ENCODE data around the gene PXYLP1.

PXYLP1 gene

GRCh38 chr3:141240286-141240685, 8.7 kb downstream of the PXYLP1 start:
- no peak overlapping the region for H3K23ac ChIP-seq (ENCODE audit: low read depth, low read length, poor library complexity)
- no peak overlapping the region for H2BK120ac ChIP-seq (ENCODE audit: low read depth, low read length)
- H3K4me3 ChIP-seq (ENCODE audit: low read length in 2 of 2): no peak overlapping the region
- peaks cover 0 to 5% of the 10 kb centered on the region in 2 donors for H3K9me3 ChIP-seq (replicated peaks in 1 of 2; ENCODE audit: control insufficient read depth in 2 of 2, insufficient read depth in 1 of 2, low read depth in 1 of 2, low read length in 2 of 2)
- H2BK15ac ChIP-seq (ENCODE audit: low read length): no peak overlapping the region
- peaks cover 2 to 53% of the 10 kb centered on the region in 2 donors for H3K36me3 ChIP-seq (replicated peaks in 1 of 2; ENCODE audit: control insufficient read depth in 2 of 2, insufficient read depth in 2 of 2, low read length in 2 of 2)
- no peak overlapping the region for H4K8ac ChIP-seq (ENCODE audit: low read depth, low read length)
- H3K4ac ChIP-seq (ENCODE audit: low read length): no peak overlapping the region
- H2AK5ac ChIP-seq (ENCODE audit: low read depth, low read length): no peak overlapping the region
- no peak overlapping the region for H2AFZ ChIP-seq (ENCODE audit: low read length)
- H3K4me2 ChIP-seq (ENCODE audit: insufficient read depth, low read length, poor library complexity, severe bottlenecking): no peak overlapping the region
- no peak overlapping the region for H3K14ac ChIP-seq (ENCODE audit: low read length)
- no peak overlapping the region for H2BK12ac ChIP-seq (ENCODE audit: low read length)
- H3K79me1 ChIP-seq (ENCODE audit: low read depth, low read length): no peaks in the 10 kb centered on the region
- no peak overlapping the region for H2BK5ac ChIP-seq (ENCODE audit: low read length)
- no peak overlapping the region for H3K9ac ChIP-seq (ENCODE audit: low read depth, low read length, poor library complexity)
- DNase-seq (ENCODE audit: low spot score): no peak
- no peak overlapping the region for H4K91ac ChIP-seq (ENCODE audit: low read depth, low read length, poor library complexity)
- H3K27me3 ChIP-seq (ENCODE audit: control insufficient read depth in 3 of 3, insufficient read depth in 3 of 3, low read depth in 1 of 3, low read length in 3 of 3): no peaks in the 10 kb centered on the region
- peaks cover 0 to 8% of the 10 kb centered on the region in 2 donors for H3K4me1 ChIP-seq (ENCODE audit: control insufficient read depth in 2 of 2, insufficient read depth in 1 of 2, low read depth in 1 of 2, low read length in 2 of 2)
- WGBS, 2 donors (ENCODE audit: extremely low coverage in 2 of 2, insufficient read length in 2 of 2, insufficient replicate concordance in 1 of 2): no CpG with 5 or more reads among the region's 1 CpG
- no peak overlapping the region for H3K27ac ChIP-seq (replicated peaks; ENCODE audit: low read length)
- H3K18ac ChIP-seq (ENCODE audit: low read length): no peak overlapping the region

DNA sequence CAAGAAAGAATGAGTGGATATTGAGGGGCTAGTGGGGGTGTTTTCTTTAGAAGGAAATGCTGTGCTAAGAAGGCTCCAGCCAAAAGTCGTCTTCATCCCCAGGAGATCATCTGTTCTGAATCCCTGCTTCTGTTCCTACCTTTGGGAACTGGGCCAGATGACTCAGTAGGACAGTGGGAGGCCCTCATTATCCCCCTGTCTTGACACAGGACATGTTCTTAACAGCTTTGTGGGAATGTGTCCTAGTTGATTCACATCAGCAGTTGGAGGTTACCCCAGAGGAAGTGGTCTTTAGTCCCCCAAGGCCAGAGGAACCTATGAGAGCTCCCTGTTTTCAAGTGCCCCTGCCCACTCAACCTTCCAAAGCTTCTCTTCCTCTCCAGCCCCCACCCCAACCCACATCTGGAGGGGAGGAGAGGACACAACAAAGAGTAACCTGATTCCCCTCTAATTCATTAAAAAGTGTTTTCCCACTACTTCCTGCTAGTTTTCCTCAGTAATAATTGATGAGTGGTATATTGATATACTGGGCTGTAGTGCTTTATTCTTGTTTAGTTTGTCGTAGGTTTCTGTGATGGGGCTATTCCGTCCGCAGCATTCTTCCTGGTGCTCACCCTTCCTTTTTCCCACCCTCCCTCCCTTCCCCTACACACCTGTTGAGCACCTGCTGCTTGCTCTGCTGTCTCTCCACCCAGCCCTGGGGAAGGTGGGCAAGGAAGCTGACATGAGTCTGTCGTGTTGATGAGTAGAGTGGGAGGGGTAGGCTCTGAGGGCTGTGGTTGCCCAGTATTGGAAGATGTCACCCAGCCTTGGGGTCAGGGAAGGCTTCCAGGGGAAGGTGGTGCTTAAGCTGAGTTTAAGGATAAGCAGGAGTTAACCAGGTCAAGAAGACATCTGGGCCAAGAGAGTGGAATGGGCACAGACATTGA, 9.3 kb downstream of the PXYLP1 start:
- no peak for DNase-seq (ENCODE audit: low spot score)
- Histone ChIP-seq H3K4me2 (ENCODE audit: insufficient read depth, low read length, poor library complexity, severe bottlenecking) (no peak overlapping the region), H3K9me3 (replicated peaks in 1 of 2; ENCODE audit: control insufficient read depth in 2 of 2, insufficient read depth in 1 of 2, low read depth in 1 of 2, low read length in 2 of 2) (peaks cover 0 to 5% of the 10 kb centered on the region in 2 donors), H3K4ac (ENCODE audit: low read length) (no peak overlapping the region), H3K9ac (ENCODE audit: low read depth, low read length, poor library complexity) (no peak overlapping the region), H2BK12ac (ENCODE audit: low read length) (no peak overlapping the region), H3K4me3 (ENCODE audit: low read length in 2 of 2) (no peak overlapping the region), H2BK120ac (ENCODE audit: low read depth, low read length) (no peak overlapping the region), H3K18ac (ENCODE audit: low read length) (no peak overlapping the region), H2AK5ac (ENCODE audit: low read depth, low read length) (no peak overlapping the region), H2BK15ac (ENCODE audit: low read length) (no peak overlapping the region), H4K8ac (ENCODE audit: low read depth, low read length) (no peak overlapping the region), H3K27ac (replicated peaks; ENCODE audit: low read length) (no peak overlapping the region), H3K36me3 (replicated peaks in 1 of 2; ENCODE audit: control insufficient read depth in 2 of 2, insufficient read depth in 2 of 2, low read length in 2 of 2) (peaks cover 0 to 47% of the 10 kb centered on the region in 2 donors), H4K91ac (ENCODE audit: low read depth, low read length, poor library complexity) (no peak overlapping the region), H3K4me1 (ENCODE audit: control insufficient read depth in 2 of 2, insufficient read depth in 1 of 2, low read depth in 1 of 2, low read length in 2 of 2) (peaks cover 0 to 8% of the 10 kb centered on the region in 2 donors), H3K23ac (ENCODE audit: low read depth, low read length, poor library complexity) (no peak overlapping the region), H3K79me1 (ENCODE audit: low read depth, low read length) (no peaks in the 10 kb centered on the region), H2AFZ (ENCODE audit: low read length) (no peak overlapping the region), H3K27me3 (ENCODE audit: control insufficient read depth in 3 of 3, insufficient read depth in 3 of 3, low read depth in 1 of 3, low read length in 3 of 3) (no peaks in the 10 kb centered on the region), H2BK5ac (ENCODE audit: low read length) (no peak overlapping the region), H3K14ac (ENCODE audit: low read length) (no peak overlapping the region)
- WGBS, 2 donors (ENCODE audit: extremely low coverage in 2 of 2, insufficient read length in 2 of 2, insufficient replicate concordance in 1 of 2): no CpG with 5 or more reads among the region's 5 CpGs

GRCh38 chr3:141241616-141242376, 10.2 kb downstream of the PXYLP1 start:
- no peak overlapping the region for H3K4ac ChIP-seq (ENCODE audit: low read length)
- no peaks in the 10 kb centered on the region for H3K27me3 ChIP-seq (ENCODE audit: control insufficient read depth in 3 of 3, insufficient read depth in 3 of 3, low read depth in 1 of 3, low read length in 3 of 3)
- no peak overlapping the region for H2AK5ac ChIP-seq (ENCODE audit: low read depth, low read length)
- H3K9me3 ChIP-seq (replicated peaks in 1 of 2; ENCODE audit: control insufficient read depth in 2 of 2, insufficient read depth in 1 of 2, low read depth in 1 of 2, low read length in 2 of 2): peaks cover 0 to 5% of the 10 kb centered on the region in 2 donors
- H3K27ac ChIP-seq (replicated peaks; ENCODE audit: low read length): no peak overlapping the region
- no peak overlapping the region for H2BK12ac ChIP-seq (ENCODE audit: low read length)
- H3K4me2 ChIP-seq (ENCODE audit: insufficient read depth, low read length, poor library complexity, severe bottlenecking): no peak overlapping the region
- H3K36me3 ChIP-seq (replicated peaks in 1 of 2; ENCODE audit: control insufficient read depth in 2 of 2, insufficient read depth in 2 of 2, low read length in 2 of 2): peaks cover 0 to 45% of the 10 kb centered on the region in 2 donors
- H3K9ac ChIP-seq (ENCODE audit: low read depth, low read length, poor library complexity): no peak overlapping the region
- H3K18ac ChIP-seq (ENCODE audit: low read length): no peak overlapping the region
- peaks cover 0 to 8% of the 10 kb centered on the region in 2 donors for H3K4me1 ChIP-seq (ENCODE audit: control insufficient read depth in 2 of 2, insufficient read depth in 1 of 2, low read depth in 1 of 2, low read length in 2 of 2)
- H3K79me1 ChIP-seq (ENCODE audit: low read depth, low read length): peaks cover under 1% of the 10 kb centered on the region
- no peak overlapping the region for H4K8ac ChIP-seq (ENCODE audit: low read depth, low read length)
- H3K23ac ChIP-seq (ENCODE audit: low read depth, low read length, poor library complexity): no peak overlapping the region
- H2AFZ ChIP-seq (ENCODE audit: low read length): no peak overlapping the region
- no peak overlapping the region for H2BK5ac ChIP-seq (ENCODE audit: low read length)
- no peak for DNase-seq (ENCODE audit: low spot score)
- no peak overlapping the region for H2BK15ac ChIP-seq (ENCODE audit: low read length)
- no CpG with 5 or more reads among the region's 12 CpGs for WGBS, 2 donors (ENCODE audit: extremely low coverage in 2 of 2, insufficient read length in 2 of 2, insufficient replicate concordance in 1 of 2)
- H3K4me3 ChIP-seq (ENCODE audit: low read length in 2 of 2): no peak overlapping the region
- H4K91ac ChIP-seq (ENCODE audit: low read depth, low read length, poor library complexity): no peak overlapping the region
- no peak overlapping the region for H3K14ac ChIP-seq (ENCODE audit: low read length)
- no peak overlapping the region for H2BK120ac ChIP-seq (ENCODE audit: low read depth, low read length)
